Measurements from ENCODE around the gene SUGP1. TPM values are rescaled to one million over a fixed set of nuclear protein-coding genes. Genes with fewer than 3 reads are reported as not detected.
"Not testable (repeated sequence)": the region's sequence is repeated elsewhere in the genome, so short reads cannot be mapped to it uniquely, and the experiment has no call there.

The SUGP1 gene
- total RNA-seq, 6 experiments from 2014 or later, result 37.7 to 47.0 (median 44.4) TPM

DNA sequence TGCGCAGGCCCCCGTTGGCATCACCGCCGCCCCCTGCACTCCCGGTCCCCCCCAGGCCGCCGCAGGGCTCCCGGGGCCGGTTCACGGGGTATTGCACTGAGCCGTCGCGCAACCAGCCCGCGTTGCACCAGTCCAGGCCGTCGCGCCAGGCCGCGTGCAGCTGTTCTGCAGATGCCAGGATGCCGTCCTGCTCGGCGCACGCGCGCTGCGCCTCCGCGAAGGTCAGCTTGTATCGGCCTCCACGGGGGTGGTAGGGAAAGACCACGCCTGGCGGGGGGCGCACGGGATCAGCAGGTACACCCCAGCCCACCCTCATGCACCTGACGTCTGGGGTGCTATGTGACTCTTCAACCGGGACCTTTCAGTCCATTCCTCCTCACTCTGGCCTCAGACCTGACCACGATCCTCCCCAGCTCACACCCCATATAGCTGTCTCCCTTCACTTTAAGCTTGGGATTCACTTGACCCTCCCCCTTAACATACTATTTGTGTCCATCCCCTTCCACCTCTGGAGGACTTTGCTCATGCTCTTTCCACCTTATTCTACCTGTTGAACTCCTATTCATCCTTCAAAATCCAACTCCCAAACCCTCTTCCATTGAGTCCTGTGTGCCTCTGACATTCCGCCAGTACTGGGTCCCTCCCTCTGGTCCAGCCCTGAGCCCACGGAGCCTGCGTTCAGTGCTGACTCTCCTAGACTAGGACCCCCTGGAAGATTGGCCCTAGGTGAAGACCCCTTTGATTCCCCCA is 61.5 kb downstream of the SUGP1 start:
- Mint-ChIP-seq H3K4me1 (ENCODE audit: low read depth) (no peaks in the 10 kb centered on the region; the same call in 1 of the 2 replicates), H3K4me3 (no peak overlapping the region), H3K27me3 (ENCODE audit: insufficient read depth) (peaks cover 38% of the 10 kb centered on the region), H3K36me3 (ENCODE audit: low read depth) (no peaks in the 10 kb centered on the region), H3K27ac (no peak overlapping the region), H3K9me3 (peaks cover 12% of the 10 kb centered on the region)
- DNase-seq, result no peak
- TF ChIP-seq CTCF (IDR thresholded peaks at IDR 0.05), result no peak

- Mint-ChIP-seq H3K27ac (no peak overlapping the region), H3K9me3 (peaks cover 12% of the 10 kb centered on the region), H3K36me3 (ENCODE audit: low read depth) (no peaks in the 10 kb centered on the region), H3K4me1 (ENCODE audit: low read depth) (no peaks in the 10 kb centered on the region; the same call in 1 of the 2 replicates), H3K27me3 (ENCODE audit: insufficient read depth) (peaks cover 38% of the 10 kb centered on the region), H3K4me3 (no peak overlapping the region)
- TF ChIP-seq CTCF (IDR thresholded peaks at IDR 0.05), result no peak
- no peak for DNase-seq
These were observed 62.3 kb downstream of the SUGP1 start for GRCh38 chr19:19257836-19258588.

- Mint-ChIP-seq H3K4me3 (no peak overlapping the region), H3K4me1 (ENCODE audit: low read depth) (no peaks in the 10 kb centered on the region; the same call in 1 of the 2 replicates), H3K36me3 (ENCODE audit: low read depth) (no peaks in the 10 kb centered on the region), H3K27me3 (ENCODE audit: insufficient read depth) (peaks cover 38% of the 10 kb centered on the region), H3K9me3 (peaks cover 12% of the 10 kb centered on the region), H3K27ac (no peak overlapping the region)
- DNase-seq, result no peak
- TF ChIP-seq CTCF (IDR thresholded peaks at IDR 0.05), result no peak
These were observed 63.2 kb downstream of the SUGP1 start for GRCh38 chr19:19257137-19257536.

GRCh38 chr19:19256072-19256969 is 64.0 kb downstream of the SUGP1 start:
- TF ChIP-seq CTCF (IDR thresholded peaks at IDR 0.05), result no peak
- Mint-ChIP-seq H3K4me3 (no peak overlapping the region), H3K27ac (no peak overlapping the region), H3K9me3 (peaks cover 12% of the 10 kb centered on the region), H3K4me1 (ENCODE audit: low read depth) (no peaks in the 10 kb centered on the region), H3K27me3 (ENCODE audit: insufficient read depth) (peaks cover 41% of the 10 kb centered on the region), H3K36me3 (ENCODE audit: low read depth) (no peaks in the 10 kb centered on the region)
- no peak for DNase-seq

DNA sequence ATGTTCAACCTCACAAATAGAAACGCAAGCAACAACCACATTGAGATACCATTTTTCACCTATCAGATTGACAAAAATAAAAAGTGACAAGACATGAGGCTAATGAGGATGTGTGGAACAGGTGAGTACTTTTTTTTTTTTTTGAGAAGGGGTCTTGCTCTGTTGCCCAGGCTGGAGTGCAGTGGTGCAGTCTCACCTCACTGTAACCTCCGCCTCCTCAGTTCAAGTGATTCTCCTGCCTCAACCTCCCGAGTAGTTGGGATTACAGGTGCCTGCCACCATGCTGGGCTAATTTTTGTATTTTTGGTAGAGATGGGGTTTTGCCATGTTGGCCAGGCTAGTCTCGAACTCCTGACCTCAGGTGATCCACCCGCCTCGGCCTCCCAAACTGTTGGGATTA is 66.9 kb downstream of the SUGP1 start:
- H3K36me3 Mint-ChIP-seq (ENCODE audit: low read depth); H3K27ac Mint-ChIP-seq; H3K4me1 Mint-ChIP-seq (ENCODE audit: low read depth); H3K4me3 Mint-ChIP-seq; H3K9me3 Mint-ChIP-seq; DNase-seq: not testable (repeated sequence)
- peaks cover 53% of the 10 kb centered on the region for H3K27me3 Mint-ChIP-seq (ENCODE audit: insufficient read depth)
